Measurements from ENCODE around the gene CANT1. TPM values are rescaled to one million over a fixed set of nuclear protein-coding genes. Genes with fewer than 3 reads are reported as not detected.
"Not testable (repeated sequence)": the region's sequence is repeated elsewhere in the genome, so short reads cannot be mapped to it uniquely, and the experiment has no call there.

The CANT1 gene
- total RNA-seq, 2 donors from 2014 or later = 47.8 to 50.2 TPM

DNA sequence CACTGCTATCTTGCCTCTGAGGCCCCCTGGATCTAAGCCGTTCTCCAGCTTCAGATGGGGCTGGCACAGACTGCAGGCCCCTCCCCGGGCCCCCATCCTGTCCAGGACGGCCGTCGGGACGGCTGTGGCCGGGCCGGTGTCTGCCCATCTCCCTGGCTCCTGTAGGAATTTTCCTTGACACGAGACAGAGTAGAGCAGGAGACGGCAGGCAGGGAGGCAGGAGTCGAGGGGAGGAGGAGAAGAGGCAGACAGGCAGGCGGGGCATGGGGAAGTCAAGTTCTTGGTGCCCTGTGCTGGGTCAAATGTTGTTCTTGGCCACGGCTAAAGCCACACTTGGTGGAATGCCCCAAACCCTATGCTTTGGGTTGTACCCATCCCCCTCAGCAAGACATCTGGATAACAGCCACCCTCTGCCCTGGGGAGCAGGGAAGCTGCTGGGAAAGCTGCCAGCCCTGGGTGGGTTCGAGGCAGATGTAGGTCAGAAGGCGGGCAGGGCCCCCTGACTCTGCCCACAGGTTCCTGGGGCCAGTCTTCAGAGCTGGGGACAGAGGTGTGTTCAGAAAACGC, 18.4 kb upstream of the CANT1 start:
- Mint-ChIP-seq H3K4me1 (peaks cover 10% of the 10 kb centered on the region), H3K27me3 (peaks cover 53% of the 10 kb centered on the region), H3K36me3 (ENCODE audit: low read depth) (peaks cover 6% of the 10 kb centered on the region), H3K27ac (peak overlapping the region; percentile 51), H3K4me3 (no peak overlapping the region)
- DNase-seq = no peak
- no peaks in the 10 kb centered on the region for H3K9me3 ChIP-seq (ENCODE audit: control insufficient read depth, low read length, poor library complexity, severe bottlenecking)
- ATAC-seq = no peak

DNA sequence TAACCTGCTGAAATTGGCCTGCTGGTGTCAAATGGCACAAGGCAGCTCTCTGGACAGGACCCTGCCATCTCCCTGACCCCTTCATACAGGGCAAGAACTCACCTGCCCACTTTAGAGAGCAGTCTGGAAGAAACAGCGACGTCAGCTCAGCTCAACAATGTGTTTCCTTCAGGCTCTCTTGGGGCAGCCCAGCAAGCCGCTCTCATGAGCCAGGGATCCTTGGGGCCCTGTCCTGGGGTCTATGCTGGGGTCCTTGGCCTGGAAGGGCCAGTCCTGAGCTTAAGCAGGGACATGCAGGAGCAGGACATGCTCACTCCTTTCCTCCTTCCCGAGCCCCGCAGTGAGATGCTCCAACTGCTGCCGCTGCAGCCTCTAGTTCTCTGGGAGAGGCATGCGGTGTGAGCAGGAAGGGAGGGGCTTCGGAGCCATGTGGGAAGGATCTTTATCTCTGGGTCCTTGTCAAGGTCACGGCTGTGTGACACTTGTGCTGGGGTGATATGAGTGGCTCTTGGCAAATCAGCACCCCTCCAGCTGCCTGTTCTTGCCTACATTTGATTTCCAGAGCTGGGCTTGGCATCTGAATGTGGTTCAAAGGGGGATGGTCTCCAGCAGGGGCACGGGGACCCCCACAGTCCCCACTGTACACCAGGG, 17.8 kb upstream of the CANT1 start:
- no peaks in the 10 kb centered on the region for H3K9me3 ChIP-seq (ENCODE audit: control insufficient read depth, low read length, poor library complexity, severe bottlenecking)
- Mint-ChIP-seq H3K4me3 (no peak overlapping the region), H3K27ac (peak overlapping the region; percentile 51), H3K36me3 (ENCODE audit: low read depth) (peaks cover 6% of the 10 kb centered on the region), H3K4me1 (peaks cover 10% of the 10 kb centered on the region), H3K27me3 (peaks cover 51% of the 10 kb centered on the region)
- DNase-seq (no peak), ATAC-seq (no peak)

DNA sequence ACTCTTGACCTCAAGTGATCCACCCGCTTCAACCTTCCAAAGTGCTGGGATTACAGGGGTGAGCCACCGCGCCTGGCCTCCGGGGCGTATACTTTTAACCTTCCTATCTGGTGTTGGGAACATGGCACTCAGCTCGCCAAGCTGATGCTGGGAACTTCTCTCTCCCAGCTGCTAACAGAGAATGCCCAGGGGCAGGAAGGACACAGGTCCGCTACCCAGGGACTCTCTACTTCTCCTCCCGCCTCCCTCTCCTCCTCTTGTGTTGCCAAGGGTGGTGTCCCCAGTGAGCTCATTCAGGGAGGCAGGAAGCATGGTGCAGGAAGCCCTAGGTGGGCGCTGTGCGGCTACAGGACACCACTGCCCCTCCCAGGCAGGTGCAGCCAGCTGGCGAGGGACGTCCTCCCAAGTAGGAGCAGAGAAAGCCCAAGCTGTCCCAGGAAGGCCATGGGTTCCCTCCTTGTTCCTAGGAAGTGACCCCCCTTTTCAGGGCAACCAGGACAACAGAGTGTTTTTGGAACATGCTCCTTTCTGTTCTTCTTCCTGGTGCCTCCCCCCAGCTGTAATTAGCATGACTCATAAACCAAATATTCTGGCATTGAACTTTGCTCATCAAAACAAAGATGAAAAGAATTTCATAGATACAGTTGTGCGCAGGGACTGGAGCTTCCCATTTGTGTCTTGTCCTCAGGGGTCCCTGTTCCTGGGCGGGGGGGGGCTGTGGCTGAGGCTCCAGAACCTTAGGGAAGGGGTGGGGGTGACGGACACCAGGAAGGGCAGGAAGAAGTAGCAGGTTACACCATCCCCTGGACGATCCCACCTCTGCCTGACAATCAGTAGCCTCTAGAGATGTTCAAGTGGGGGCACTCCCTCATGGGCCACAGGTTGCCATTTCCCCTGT, 17.1 kb upstream of the CANT1 start:
- H3K27ac Mint-ChIP-seq = no peak overlapping the region
- DNase-seq = no peak
- peaks cover 4% of the 10 kb centered on the region for H3K36me3 Mint-ChIP-seq (ENCODE audit: low read depth)

DNA sequence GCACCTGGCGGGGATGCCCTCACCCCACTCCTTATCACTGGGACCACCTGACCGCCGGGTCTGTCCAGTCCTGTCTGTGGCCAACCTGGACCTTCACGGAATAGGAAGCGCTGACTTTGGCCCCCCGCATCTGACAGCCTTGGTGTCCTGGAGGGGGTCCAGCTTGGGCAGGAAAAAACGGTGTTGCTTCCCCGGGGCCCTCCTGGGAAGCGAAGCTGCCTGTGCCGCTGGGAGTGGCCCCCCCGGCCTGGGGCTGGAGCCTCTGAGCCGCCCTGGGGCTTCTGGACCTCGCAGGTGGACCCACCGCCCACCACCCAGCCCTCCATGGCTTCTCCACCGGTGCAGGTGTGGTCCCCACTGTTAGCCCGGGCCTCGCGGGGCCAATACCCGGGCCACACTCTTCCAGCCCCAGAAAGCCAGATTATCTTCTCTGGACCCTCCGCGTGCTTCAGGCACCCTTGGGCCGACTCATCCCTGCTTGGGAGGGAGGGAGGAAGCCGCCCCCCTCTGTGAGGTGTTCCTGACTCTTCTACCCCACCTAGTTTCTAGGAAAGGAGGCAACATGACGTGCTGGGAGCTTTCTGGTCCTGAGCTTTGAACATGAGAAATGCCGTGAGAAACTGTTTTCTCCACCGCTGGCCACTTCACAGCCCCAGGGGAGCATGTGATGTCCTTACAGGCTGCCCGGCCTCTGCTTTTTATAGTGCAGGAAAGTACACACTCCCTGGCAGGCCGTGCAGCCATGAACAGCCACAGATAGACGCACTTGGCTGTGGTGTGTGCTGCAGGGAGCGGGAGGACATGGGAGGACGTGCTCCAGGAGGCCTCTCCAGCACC, 15.6 kb upstream of the CANT1 start:
- peaks cover 32% of the 10 kb centered on the region for H3K27me3 Mint-ChIP-seq
- no peaks in the 10 kb centered on the region for H3K9me3 ChIP-seq (ENCODE audit: control insufficient read depth, low read length, poor library complexity, severe bottlenecking)
- H3K4me3 Mint-ChIP-seq = peak overlapping the region; percentile 92
- no peak overlapping the region for H3K27ac Mint-ChIP-seq
- peaks cover 3% of the 10 kb centered on the region for H3K36me3 Mint-ChIP-seq (ENCODE audit: low read depth)
- DNase-seq (no peak), ATAC-seq (no peak)
- H3K4me1 Mint-ChIP-seq = peaks cover 7% of the 10 kb centered on the region

More for the DNA sequence above, 17.1 kb upstream of the CANT1 start:
- peak overlapping the region; percentile 41 for H3K4me3 Mint-ChIP-seq
- peaks cover 8% of the 10 kb centered on the region for H3K4me1 Mint-ChIP-seq
- peaks cover 43% of the 10 kb centered on the region for H3K27me3 Mint-ChIP-seq
- H3K9me3 ChIP-seq (ENCODE audit: control insufficient read depth, low read length, poor library complexity, severe bottlenecking) = no peaks in the 10 kb centered on the region
- ATAC-seq = no peak

DNA sequence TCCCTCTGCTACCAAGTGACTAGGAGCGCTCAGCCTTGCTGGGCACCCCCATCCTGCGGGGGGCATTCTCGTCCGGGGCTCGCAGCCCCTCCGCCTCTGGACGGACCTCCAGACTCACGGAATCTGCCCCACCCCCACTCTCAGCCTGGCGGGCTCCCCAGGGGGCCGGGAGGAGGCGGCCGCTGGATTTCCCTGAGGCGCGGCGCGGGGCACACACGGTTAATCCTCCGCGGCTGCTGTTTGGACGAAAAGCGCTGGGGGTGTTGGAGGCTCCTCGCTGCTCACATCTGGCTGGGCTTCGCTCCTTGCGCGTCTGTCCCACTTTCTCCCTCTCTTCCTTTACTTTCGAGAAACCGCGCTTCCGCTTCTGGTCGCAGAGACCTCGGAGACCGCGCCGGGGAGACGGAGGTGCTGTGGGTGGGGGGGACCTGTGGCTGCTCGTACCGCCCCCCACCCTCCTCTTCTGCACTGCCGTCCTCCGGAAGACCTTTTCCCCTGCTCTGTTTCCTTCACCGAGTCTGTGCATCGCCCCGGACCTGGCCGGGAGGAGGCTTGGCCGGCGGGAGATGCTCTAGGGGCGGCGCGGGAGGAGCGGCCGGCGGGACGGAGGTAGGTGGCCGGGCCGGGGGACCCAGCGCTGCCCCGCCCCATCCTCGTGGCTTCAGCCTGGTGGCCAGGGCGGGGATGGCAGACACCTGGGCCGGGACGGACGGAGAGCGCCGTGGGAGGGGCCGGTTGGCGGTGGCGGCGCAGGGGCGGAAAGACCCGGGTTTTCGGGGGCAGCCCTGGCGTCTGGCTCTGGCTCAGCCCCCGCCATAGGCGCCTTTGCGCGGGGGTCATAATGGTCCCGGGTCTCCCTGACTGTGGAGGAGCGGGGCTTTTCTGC, 14.6 kb upstream of the CANT1 start, which contains the start of gene C1QTNF1:
Gene C1QTNF1, plus strand, starts transcription at position 284 of the 886 bp plus-strand sequence. CDS start 19,800 bp downstream, outside the sequence.
- H3K9me3 ChIP-seq (ENCODE audit: control insufficient read depth, low read length, poor library complexity, severe bottlenecking) = no peaks in the 10 kb centered on the region
- peaks cover 26% of the 10 kb centered on the region for H3K27me3 Mint-ChIP-seq
- H3K4me1 Mint-ChIP-seq = peaks cover 7% of the 10 kb centered on the region
- H3K36me3 Mint-ChIP-seq (ENCODE audit: low read depth) = peaks cover 3% of the 10 kb centered on the region
- H3K27ac Mint-ChIP-seq = no peak within 1 kb of the TSS
- peak within 1 kb of the TSS; percentile 92 for H3K4me3 Mint-ChIP-seq
- DNase-seq (peak in 2 of 3 donors; percentile 16 to 28), ATAC-seq (peak; percentile 80)

DNA sequence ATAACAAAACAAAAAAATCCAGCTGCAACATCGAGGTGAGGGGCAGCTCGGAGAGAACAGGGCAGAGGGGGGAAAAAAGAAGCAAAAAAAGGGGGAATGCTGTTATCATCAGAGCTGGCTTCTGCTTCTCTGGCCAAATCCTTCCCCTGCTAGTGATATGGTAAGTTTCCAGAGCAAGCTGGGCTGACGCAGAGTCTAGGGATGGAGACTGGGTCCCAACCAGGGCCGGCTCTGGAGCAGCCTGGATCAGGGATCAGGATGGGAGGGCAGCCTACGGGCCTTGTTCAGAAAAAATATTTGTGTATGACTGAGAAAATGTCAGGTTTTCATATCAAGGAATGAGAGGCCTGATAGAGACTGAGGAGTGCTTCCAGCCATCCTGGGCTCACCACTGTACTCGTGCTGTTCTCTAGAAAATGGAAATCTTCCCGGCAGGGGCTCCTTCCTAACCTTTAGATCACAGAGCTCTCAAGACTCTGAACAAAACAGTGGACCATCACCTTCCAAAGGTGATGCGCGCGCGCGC, 13.7 kb upstream of the CANT1 start:
- ATAC-seq (no peak), DNase-seq (no peak)
- peaks cover 7% of the 10 kb centered on the region for H3K4me1 Mint-ChIP-seq
- no peaks in the 10 kb centered on the region for H3K9me3 ChIP-seq (ENCODE audit: control insufficient read depth, low read length, poor library complexity, severe bottlenecking)
- peak overlapping the region; percentile 92 for H3K4me3 Mint-ChIP-seq
- no peak overlapping the region for H3K27ac Mint-ChIP-seq
- H3K36me3 Mint-ChIP-seq (ENCODE audit: low read depth) = peaks cover 3% of the 10 kb centered on the region
- peaks cover 29% of the 10 kb centered on the region for H3K27me3 Mint-ChIP-seq

DNA sequence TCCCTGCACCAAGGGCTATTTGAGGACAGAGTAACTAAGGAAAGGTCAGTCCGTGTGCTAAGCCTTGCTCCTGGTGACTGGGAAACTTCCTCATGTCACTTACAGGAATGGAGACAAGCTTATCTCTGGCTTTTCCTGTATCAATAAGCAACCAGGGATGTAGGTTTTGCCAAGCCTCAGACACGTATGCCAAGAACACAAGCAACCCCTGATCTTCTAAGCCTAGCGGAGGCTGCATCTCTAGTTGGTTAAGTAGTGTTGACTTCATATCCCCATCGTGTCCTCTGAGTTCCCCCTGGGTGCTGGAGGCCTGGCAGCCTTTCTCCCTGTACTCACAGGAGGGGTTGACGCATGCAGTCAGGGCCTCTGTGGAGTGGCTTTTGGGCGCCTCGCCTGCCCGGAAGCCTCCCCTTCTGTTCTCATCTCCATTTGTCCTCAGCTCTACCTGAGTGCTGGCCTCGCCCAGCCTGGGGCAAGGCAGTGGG, 13.0 kb upstream of the CANT1 start:
- Mint-ChIP-seq H3K4me3 (peak overlapping the region; percentile 92), H3K36me3 (ENCODE audit: low read depth) (peaks cover 3% of the 10 kb centered on the region), H3K4me1 (peaks cover 7% of the 10 kb centered on the region), H3K27me3 (peaks cover 23% of the 10 kb centered on the region), H3K27ac (no peak overlapping the region)
- DNase-seq (no peak), ATAC-seq (no peak)
- no peaks in the 10 kb centered on the region for H3K9me3 ChIP-seq (ENCODE audit: control insufficient read depth, low read length, poor library complexity, severe bottlenecking)

DNA sequence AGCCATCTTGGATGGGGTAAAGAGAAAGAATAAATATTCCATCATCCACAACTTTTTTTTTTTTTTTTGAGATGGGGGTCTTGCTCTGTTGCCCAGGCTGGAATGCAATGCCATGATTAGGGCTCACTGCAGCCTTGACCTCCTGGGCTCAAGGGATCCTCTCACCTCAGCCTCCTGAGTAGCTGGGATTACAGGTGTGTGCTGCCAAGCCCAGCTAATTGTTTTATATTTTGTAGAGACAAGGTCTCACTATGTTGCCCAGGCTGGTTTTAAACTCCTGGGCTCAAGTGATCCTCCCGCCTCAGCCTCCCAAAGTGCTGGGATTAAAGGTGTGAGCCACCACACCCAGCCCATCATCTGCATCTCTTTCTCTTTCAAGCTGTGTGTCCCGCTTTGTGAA, 12.4 kb upstream of the CANT1 start:
- H3K9me3 ChIP-seq (ENCODE audit: control insufficient read depth, low read length, poor library complexity, severe bottlenecking); DNase-seq; H3K27ac Mint-ChIP-seq; H3K4me1 Mint-ChIP-seq; H3K36me3 Mint-ChIP-seq (ENCODE audit: low read depth); ATAC-seq: not testable (repeated sequence)
- peak overlapping the region; percentile 43 for H3K4me3 Mint-ChIP-seq
- peaks cover 28% of the 10 kb centered on the region for H3K27me3 Mint-ChIP-seq

DNA sequence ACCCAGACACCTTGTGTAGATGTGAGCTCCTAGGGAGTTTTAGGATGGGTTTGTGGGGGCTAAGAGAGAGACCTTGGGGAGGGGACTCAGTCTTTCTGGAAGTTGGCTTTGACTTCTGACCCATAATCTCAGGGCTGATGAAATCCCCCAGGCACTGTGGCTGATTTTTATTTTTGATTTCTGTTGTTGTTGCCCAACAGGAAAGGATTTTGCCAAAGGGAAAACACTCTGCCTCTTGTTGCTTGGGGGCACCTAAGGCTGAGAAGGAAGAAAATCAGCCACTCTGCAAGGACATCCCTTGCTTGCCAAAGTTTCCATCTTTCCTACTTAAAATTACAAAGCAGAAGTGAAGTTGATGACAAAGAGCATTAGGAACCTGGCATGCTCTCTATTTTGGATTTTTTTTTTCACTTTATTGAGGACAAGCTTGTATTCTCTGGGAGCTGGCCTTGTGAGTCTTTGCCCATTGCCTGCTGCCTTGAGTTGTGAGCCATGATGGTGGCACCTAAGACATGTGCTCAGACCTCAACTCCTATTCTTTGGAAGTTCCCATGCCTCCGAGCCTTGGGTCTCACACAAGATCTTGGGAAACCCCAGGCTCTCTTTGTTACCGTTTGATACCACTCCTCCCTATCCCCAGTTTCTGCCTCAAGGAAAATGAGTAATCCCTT, 11.2 kb upstream of the CANT1 start:
- Mint-ChIP-seq H3K4me1 (peaks cover 7% of the 10 kb centered on the region), H3K27me3 (peaks cover 27% of the 10 kb centered on the region), H3K4me3 (no peak overlapping the region), H3K27ac (no peak overlapping the region), H3K36me3 (ENCODE audit: low read depth) (peaks cover 3% of the 10 kb centered on the region)
- H3K9me3 ChIP-seq (ENCODE audit: control insufficient read depth, low read length, poor library complexity, severe bottlenecking) = no peaks in the 10 kb centered on the region
- DNase-seq (no peak), ATAC-seq (no peak)

DNA sequence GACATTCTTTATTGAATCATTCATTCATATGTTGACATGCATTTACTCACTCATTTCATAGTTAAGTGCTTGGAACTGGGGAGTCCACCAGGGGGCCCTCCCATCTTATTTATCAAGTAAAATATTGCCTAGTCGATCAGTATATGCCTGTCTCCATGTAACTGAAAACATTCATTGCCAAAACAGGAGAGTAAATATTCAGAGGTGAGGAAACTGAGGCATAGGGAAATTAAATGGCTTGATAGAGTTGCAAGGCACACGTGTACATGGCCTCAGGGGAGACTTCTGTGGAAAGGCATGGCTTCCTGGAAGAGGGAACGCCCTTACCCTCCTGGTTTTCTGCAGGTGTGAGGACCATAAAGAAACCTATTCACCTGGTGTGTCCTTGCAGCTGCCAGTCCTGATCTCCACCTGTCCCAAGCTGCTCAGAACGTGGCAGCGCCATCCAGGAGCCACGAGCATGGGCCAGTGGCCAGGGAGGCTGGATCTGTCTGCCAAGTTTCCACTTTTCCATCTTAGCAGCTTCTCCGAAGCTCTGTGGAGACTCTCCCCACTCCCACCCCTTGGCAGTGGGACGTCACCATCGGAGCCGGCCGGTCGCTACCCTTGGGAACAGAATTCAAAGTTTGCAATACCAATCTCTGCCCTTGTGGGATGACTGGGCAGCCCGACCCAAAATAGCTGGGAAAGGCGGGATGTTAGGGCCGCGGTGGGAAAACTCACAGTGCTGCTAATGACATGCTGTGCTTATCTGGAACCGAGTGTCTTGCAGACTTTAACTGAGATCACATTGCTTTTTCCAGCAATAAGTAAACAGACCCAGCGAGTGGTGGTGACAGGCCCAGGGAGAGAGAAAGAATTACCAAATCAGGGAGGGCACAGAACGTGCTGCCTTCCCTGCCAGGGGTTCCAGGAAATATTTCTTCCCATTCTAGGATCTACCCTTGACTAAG, 10.3 kb upstream of the CANT1 start:
- Mint-ChIP-seq H3K27ac (no peak overlapping the region), H3K27me3 (peaks cover 23% of the 10 kb centered on the region), H3K36me3 (ENCODE audit: low read depth) (peaks cover 3% of the 10 kb centered on the region), H3K4me1 (peaks cover 3% of the 10 kb centered on the region), H3K4me3 (no peak overlapping the region)
- no peaks in the 10 kb centered on the region for H3K9me3 ChIP-seq (ENCODE audit: control insufficient read depth, low read length, poor library complexity, severe bottlenecking)
- ATAC-seq (peak; percentile 60), DNase-seq (peak in 1 of 3 donors; percentile 22)
